Caco-2 (cell line): ENCODE measurements around the gene POLR1A. TPM values are rescaled to one million over a fixed set of nuclear protein-coding genes. Genes with fewer than 3 reads are reported as not detected.

Experiments
- BruUV-seq: library from RNA; stranded (reverse); fragments of 400-500 nt; replicated peaks from 2 replicates; lab custom pipeline; 2021; lab: Mats Ljungman, UMichigan
- CTCF ChIA-PET: fragments of 300-600 bp; sonication (Branson Sonifier 250); formaldehyde crosslinking; loops from one replicate; lab custom pipeline; 2022; ENCODE audit warnings: antibody characterized with exemption; lab: Charles Lee
- POLR2A ChIA-PET: fragments of 300-600 bp; sonication (Branson Sonifier 250); formaldehyde crosslinking; loops from one replicate; lab custom pipeline; 2022; ENCODE audit warnings: antibody characterized with exemption; lab: Charles Lee
- DNase-seq, 2 experiments: peaks; one replicate each; pipeline versions ENCODE4 v3.0.0 to v3.0.0-alpha.2; 2020 to 2022
- H3K27me3 ChIP-seq: replicated peaks from 2 replicates; pipeline ENCODE4 v1.6.0; 2011; ENCODE audit warnings: low read length; ENCODE audit not compliant: control insufficient read depth, insufficient read depth
- H3K36me3 ChIP-seq: 2 replicates; pipeline ENCODE4 v1.5.1; 2011; ENCODE audit warnings: low read length; ENCODE audit not compliant: control insufficient read depth, insufficient read depth
- H3K4me1 ChIP-seq: fragments of 250-450 bp; sonication (Bioruptor Pico); 2 replicates; pipeline ENCODE4 v1.5.1; 2020; ENCODE audit warnings: mild to moderate bottlenecking
- H3K4me3 ChIP-seq: 2 replicates; pipeline ENCODE4 v1.5.1; 2011; ENCODE audit warnings: low read depth, mild to moderate bottlenecking, control low read depth, low read length
- H3K9me3 ChIP-seq: fragments of 250-450 bp; sonication (Bioruptor Pico); 2 replicates; pipeline ENCODE4 v1.5.1; 2020; ENCODE audit warnings: mild to moderate bottlenecking, moderate library complexity
- H3K27ac Mint-ChIP-seq: one replicate; pipeline ENCODE4 v1.8.0; 2022; ENCODE audit warnings: mixed read lengths; ENCODE audit not compliant: unreplicated experiment
- H3K27me3 Mint-ChIP-seq: one replicate; pipeline ENCODE4 v1.8.0; 2022; ENCODE audit warnings: mixed read lengths; ENCODE audit not compliant: insufficient read depth, unreplicated experiment
- H3K36me3 Mint-ChIP-seq: one replicate; pipeline ENCODE4 v1.8.0; 2022; ENCODE audit warnings: mild to moderate bottlenecking, mixed read lengths; ENCODE audit not compliant: insufficient read depth, unreplicated experiment
- H3K4me1 Mint-ChIP-seq: one replicate; pipeline ENCODE4 v1.8.0; 2022; ENCODE audit warnings: low read depth, mixed read lengths; ENCODE audit not compliant: unreplicated experiment
- H3K4me3 Mint-ChIP-seq: one replicate; pipeline ENCODE4 v1.8.0; 2022; ENCODE audit warnings: mild to moderate bottlenecking, moderate library complexity, mixed read lengths; ENCODE audit not compliant: unreplicated experiment
- H3K9me3 Mint-ChIP-seq: one replicate; pipeline ENCODE4 v1.8.0; 2022; ENCODE audit warnings: mixed read lengths; ENCODE audit not compliant: unreplicated experiment
- intact Hi-C: fragments of 100-400 bp; cut with micrococcal nuclease; formaldehyde crosslinking; loops from one replicate; pipeline ENCODE4 v1.10.0; 2022; ENCODE audit not compliant: unreplicated experiment
- total RNA-seq: library from RNA; stranded (reverse); gene quantifications from 2 replicates; pipeline ENCODE4 v1.2.3, GENCODE V29; 2022
- TF ChIP-seq, protein P1 (sequence below), 2 experiments: fragments of 200-600 bp in 1 of 2; IDR thresholded peaks; 1 replicate in 1 of 2; 2 replicates in 1 of 2; pipeline versions ENCODE4 v1.5.1 to v1.8.0; 2011 to 2022; ENCODE audit warnings: antibody characterized with exemption in 1 of 2, control low read depth in 1 of 2, inconsistent platforms in 1 of 2, low read depth in 1 of 2, low read length in 1 of 2, mild to moderate bottlenecking in 1 of 2, moderate library complexity in 1 of 2; ENCODE audit not compliant: insufficient read depth in 1 of 2, severe bottlenecking in 1 of 2, unreplicated experiment in 1 of 2

The POLR1A gene
- total RNA-seq, 1 experiment from 2014 or later, result 73.8 TPM

DNA sequence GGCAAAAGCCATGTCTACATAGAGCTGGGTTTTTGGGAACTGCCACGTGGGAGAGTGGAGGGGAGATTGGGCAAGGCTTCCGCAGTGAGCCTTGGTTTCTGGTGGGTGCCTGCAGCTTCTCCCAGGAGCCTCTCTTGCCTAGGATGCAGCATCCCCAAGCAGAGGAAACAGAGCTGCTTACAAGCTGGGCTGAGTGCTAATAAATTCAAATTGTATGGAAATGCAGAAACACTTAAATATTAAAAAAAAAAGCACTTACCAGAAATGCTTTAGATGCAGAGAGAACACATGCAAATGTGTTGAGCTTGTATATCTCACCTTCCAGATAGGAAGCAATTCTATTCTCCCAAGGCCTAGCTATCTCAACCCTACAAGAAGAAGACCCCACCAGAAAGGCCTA, 120.9 kb downstream of the POLR1A start:
- BruUV-seq, result no TSS peak
- no peaks in the 10 kb centered on the region for H3K4me1 ChIP-seq
- Mint-ChIP-seq H3K4me3 (no peak overlapping the region), H3K27me3 (no peaks in the 10 kb centered on the region), H3K36me3 (no peaks in the 10 kb centered on the region), H3K4me1 (no peaks in the 10 kb centered on the region), H3K9me3 (no peaks in the 10 kb centered on the region), H3K27ac (no peak overlapping the region)
- TF ChIP-seq, protein P1, sequence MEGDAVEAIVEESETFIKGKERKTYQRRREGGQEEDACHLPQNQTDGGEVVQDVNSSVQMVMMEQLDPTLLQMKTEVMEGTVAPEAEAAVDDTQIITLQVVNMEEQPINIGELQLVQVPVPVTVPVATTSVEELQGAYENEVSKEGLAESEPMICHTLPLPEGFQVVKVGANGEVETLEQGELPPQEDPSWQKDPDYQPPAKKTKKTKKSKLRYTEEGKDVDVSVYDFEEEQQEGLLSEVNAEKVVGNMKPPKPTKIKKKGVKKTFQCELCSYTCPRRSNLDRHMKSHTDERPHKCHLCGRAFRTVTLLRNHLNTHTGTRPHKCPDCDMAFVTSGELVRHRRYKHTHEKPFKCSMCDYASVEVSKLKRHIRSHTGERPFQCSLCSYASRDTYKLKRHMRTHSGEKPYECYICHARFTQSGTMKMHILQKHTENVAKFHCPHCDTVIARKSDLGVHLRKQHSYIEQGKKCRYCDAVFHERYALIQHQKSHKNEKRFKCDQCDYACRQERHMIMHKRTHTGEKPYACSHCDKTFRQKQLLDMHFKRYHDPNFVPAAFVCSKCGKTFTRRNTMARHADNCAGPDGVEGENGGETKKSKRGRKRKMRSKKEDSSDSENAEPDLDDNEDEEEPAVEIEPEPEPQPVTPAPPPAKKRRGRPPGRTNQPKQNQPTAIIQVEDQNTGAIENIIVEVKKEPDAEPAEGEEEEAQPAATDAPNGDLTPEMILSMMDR (IDR thresholded peaks at IDR 0.05; ENCODE audit: insufficient read depth in 1 of 2, low read depth in 1 of 2, low read length in 1 of 2, severe bottlenecking in 1 of 2, unreplicated experiment in 1 of 2), result no peak
- no peaks in the 10 kb centered on the region for H3K36me3 ChIP-seq
- no peaks in the 10 kb centered on the region for H3K27me3 ChIP-seq
- H3K9me3 ChIP-seq, result no peaks in the 10 kb centered on the region
- intact Hi-C loops, result loop anchor here (5.0 kb wide), 1 partner anchor 47 kb away; no protein-coding TSS in a partner anchor
- POLR2A ChIA-PET, result no interaction called here
- DNase-seq, result no peak
- CTCF ChIA-PET, result no interaction called here
- H3K4me3 ChIP-seq, result no peak overlapping the region

- BruUV-seq, result no TSS peak
- H3K36me3 Mint-ChIP-seq, result no peaks in the 10 kb centered on the region
- ChIA-PET CTCF (no interaction called here), POLR2A (no interaction called here)
- no peaks in the 10 kb centered on the region for H3K27me3 Mint-ChIP-seq
- Histone ChIP-seq H3K4me3 (no peak overlapping the region), H3K36me3 (no peaks in the 10 kb centered on the region), H3K4me1 (no peaks in the 10 kb centered on the region), H3K9me3 (no peaks in the 10 kb centered on the region), H3K27me3 (no peaks in the 10 kb centered on the region)
- intact Hi-C loops, result no loop called here
- no peak overlapping the region for H3K27ac Mint-ChIP-seq
- no peaks in the 10 kb centered on the region for H3K9me3 Mint-ChIP-seq
- TF ChIP-seq, protein P1 (IDR thresholded peaks at IDR 0.05; ENCODE audit: insufficient read depth in 1 of 2, low read depth in 1 of 2, low read length in 1 of 2, severe bottlenecking in 1 of 2, unreplicated experiment in 1 of 2), result no peak
- H3K4me3 Mint-ChIP-seq, result no peak overlapping the region
- DNase-seq, result no peak
- no peaks in the 10 kb centered on the region for H3K4me1 Mint-ChIP-seq
These were observed 121.9 kb downstream of the POLR1A start for GRCh38 chr2:85983766-85984165.

DNA sequence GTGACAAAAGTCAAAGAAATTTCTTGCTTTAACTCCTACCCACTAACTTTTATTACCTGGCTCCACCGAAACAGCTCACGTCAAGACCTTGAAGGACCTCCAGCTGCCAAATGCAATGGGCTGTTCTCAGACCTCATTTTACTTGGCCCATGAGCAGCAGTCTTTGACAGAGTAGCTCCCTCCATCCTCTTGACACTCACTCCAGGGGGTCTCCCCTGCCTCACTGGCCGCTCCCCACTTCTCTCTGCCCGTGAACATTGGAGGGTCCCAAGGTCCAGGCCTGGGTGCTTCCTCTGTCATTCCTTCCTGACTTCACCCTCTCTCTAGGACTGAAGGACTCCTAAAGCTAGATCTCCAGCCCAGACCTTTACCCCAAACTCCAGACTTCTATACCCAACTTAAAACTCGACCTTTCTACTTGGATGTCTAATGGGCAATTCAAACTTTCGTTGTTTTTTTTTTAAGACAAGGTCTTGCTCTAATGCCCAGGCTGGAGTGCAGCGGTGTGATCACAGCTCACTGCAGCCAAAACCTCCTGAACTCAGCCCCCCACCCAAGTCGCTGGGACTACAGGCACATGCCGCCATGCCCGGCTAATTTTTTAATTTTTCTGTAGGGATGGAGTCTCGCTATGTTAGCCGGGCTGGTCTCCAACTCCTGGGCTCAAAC, 124.0 kb downstream of the POLR1A start:
- DNase-seq, result no peak
- H3K4me3 Mint-ChIP-seq, result no peak overlapping the region
- no peaks in the 10 kb centered on the region for H3K9me3 Mint-ChIP-seq
- H3K27ac Mint-ChIP-seq, result no peak overlapping the region
- ChIA-PET CTCF (no interaction called here), POLR2A (no interaction called here)
- no peaks in the 10 kb centered on the region for H3K27me3 Mint-ChIP-seq
- Histone ChIP-seq H3K9me3 (no peaks in the 10 kb centered on the region), H3K4me3 (no peak overlapping the region), H3K27me3 (no peaks in the 10 kb centered on the region), H3K4me1 (no peaks in the 10 kb centered on the region), H3K36me3 (no peaks in the 10 kb centered on the region)
- H3K4me1 Mint-ChIP-seq, result no peaks in the 10 kb centered on the region
- intact Hi-C loops, result no loop called here
- BruUV-seq, result no TSS peak
- TF ChIP-seq, protein P1 (IDR thresholded peaks at IDR 0.05; ENCODE audit: insufficient read depth in 1 of 2, low read depth in 1 of 2, low read length in 1 of 2, severe bottlenecking in 1 of 2, unreplicated experiment in 1 of 2), result no peak
- no peaks in the 10 kb centered on the region for H3K36me3 Mint-ChIP-seq
